ENCODE data around the gene ZNF611.
"Not testable (repeated sequence)": the region's sequence is repeated elsewhere in the genome, so short reads cannot be mapped to it uniquely, and the experiment has no call there.

The ZNF611 gene

GRCh38 chr19:52720541-52720940, 14.3 kb downstream of the ZNF611 start:
- not testable (repeated sequence) for FAIRE-seq

GRCh38 chr19:52716522-52716921, 18.3 kb downstream of the ZNF611 start:
- DNase-seq (ENCODE audit: low spot score) (no peak), FAIRE-seq (no peak)

More at GRCh38 chr19:52720541-52720940, 14.3 kb downstream of the ZNF611 start:
- DNase-seq (ENCODE audit: low spot score): not testable (repeated sequence)

- not testable (repeated sequence) for DNase-seq (ENCODE audit: low spot score); FAIRE-seq
Measured at GRCh38 chr19:52715902-52716301, 18.9 kb downstream of the ZNF611 start.

GRCh38 chr19:52715330-52715729, 19.5 kb downstream of the ZNF611 start:
- not testable (repeated sequence) for DNase-seq (ENCODE audit: low spot score); FAIRE-seq

GRCh38 chr19:52713051-52713450, 21.8 kb downstream of the ZNF611 start:
- not testable (repeated sequence) for FAIRE-seq; DNase-seq (ENCODE audit: low spot score)

- not testable (repeated sequence) for FAIRE-seq; DNase-seq (ENCODE audit: low spot score)
Measured at GRCh38 chr19:52711661-52712060, 23.2 kb downstream of the ZNF611 start.

- DNase-seq (ENCODE audit: low spot score) (no peak), FAIRE-seq (no peak)
Measured at GRCh38 chr19:52710538-52710937, 24.3 kb downstream of the ZNF611 start.

- not testable (repeated sequence) for DNase-seq (ENCODE audit: low spot score); FAIRE-seq
Measured at GRCh38 chr19:52705615-52706014, 29.2 kb downstream of the ZNF611 start.

- FAIRE-seq: no peak
- DNase-seq (ENCODE audit: low spot score): no peak
Measured at GRCh38 chr19:52703917-52704316, 30.9 kb downstream of the ZNF611 start.

- FAIRE-seq (no peak), DNase-seq (ENCODE audit: low spot score) (no peak)
Measured at GRCh38 chr19:52700673-52701072, 34.2 kb downstream of the ZNF611 start.

- FAIRE-seq; DNase-seq (ENCODE audit: low spot score): not testable (repeated sequence)
Measured at GRCh38 chr19:52699555-52699954, 35.3 kb downstream of the ZNF611 start.

- no peak for DNase-seq (ENCODE audit: low spot score)
- FAIRE-seq: no peak
Measured at GRCh38 chr19:52695996-52696395, 38.8 kb downstream of the ZNF611 start.

GRCh38 chr19:52694921-52695320, 39.9 kb downstream of the ZNF611 start:
- DNase-seq (ENCODE audit: low spot score) (no peak), FAIRE-seq (no peak)

- DNase-seq (ENCODE audit: low spot score); FAIRE-seq: not testable (repeated sequence)
Measured at GRCh38 chr19:52694281-52694680, 40.6 kb downstream of the ZNF611 start.

GRCh38 chr19:52692431-52693008, 42.3 kb downstream of the ZNF611 start:
- DNase-seq (ENCODE audit: low spot score) (no peak), FAIRE-seq (no peak)

GRCh38 chr19:52691737-52692136, 43.1 kb downstream of the ZNF611 start:
- no peak for DNase-seq (ENCODE audit: low spot score)

GRCh38 chr19:52691215-52691610, 43.6 kb downstream of the ZNF611 start:
- FAIRE-seq (no peak), DNase-seq (ENCODE audit: low spot score) (no peak)

More at GRCh38 chr19:52691737-52692136, 43.1 kb downstream of the ZNF611 start:
- no peak for FAIRE-seq

- FAIRE-seq (no peak), DNase-seq (ENCODE audit: low spot score) (peak; percentile 83)
Measured at GRCh38 chr19:52690369-52691214, 44.3 kb downstream of the ZNF611 start.

- DNase-seq (ENCODE audit: low spot score) (no peak), FAIRE-seq (no peak)
Measured at GRCh38 chr19:52689843-52690368, 44.9 kb downstream of the ZNF611 start.

GRCh38 chr19:52688925-52689796, 45.7 kb downstream of the ZNF611 start:
- DNase-seq (ENCODE audit: low spot score); FAIRE-seq: not testable (repeated sequence)

- DNase-seq (ENCODE audit: low spot score): no peak
- no peak for FAIRE-seq
Measured at GRCh38 chr19:52688335-52688734, 46.5 kb downstream of the ZNF611 start.
